HFF-Myc (cell line): ENCODE measurements around the gene EPHB4.
"Not testable (repeated sequence)": the region's sequence is repeated elsewhere in the genome, so short reads cannot be mapped to it uniquely, and the experiment has no call there.

Experiments used
- DNase-seq: peaks from one replicate; pipeline ENCODE4 v3.0.0-alpha.2; 2011; ENCODE audit warnings: low read depth; ENCODE audit errors: extremely low read depth
- H3K4me3 ChIP-seq: replicated peaks from 2 replicates; pipeline ENCODE4 v1.5.1; 2011; ENCODE audit warnings: low read depth, mild to moderate bottlenecking, control low read depth, low read length
- TF ChIP-seq, protein P1 (sequence below): IDR thresholded peaks from 2 replicates; pipeline ENCODE4 v1.5.1; 2012; ENCODE audit warnings: mild to moderate bottlenecking, low read depth, low read length, control low read depth; ENCODE audit errors: missing control alignments

The EPHB4 gene

DNA sequence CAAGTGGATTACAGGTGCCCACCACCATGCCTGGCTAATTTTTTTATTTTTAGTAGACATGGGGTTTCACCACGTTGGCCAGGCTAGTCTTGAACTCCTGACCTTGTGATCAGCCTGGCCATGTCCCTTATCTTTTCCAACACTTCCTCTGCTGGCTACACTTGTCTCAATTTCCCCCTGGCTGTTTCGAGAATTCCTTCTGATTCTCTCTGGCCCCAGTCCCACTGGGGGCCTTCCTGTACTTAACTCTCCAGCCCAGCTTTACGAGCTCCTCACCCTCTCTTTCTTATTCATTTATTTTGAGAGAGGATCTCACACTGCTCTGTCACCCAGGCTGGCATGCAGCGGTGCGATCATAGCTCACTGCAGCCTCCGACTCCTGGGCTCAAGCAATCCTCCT lies 8.5 kb downstream of the EPHB4 start:
- DNase-seq, result no peak
- no peak overlapping the region for H3K4me3 ChIP-seq
- TF ChIP-seq, protein P1, sequence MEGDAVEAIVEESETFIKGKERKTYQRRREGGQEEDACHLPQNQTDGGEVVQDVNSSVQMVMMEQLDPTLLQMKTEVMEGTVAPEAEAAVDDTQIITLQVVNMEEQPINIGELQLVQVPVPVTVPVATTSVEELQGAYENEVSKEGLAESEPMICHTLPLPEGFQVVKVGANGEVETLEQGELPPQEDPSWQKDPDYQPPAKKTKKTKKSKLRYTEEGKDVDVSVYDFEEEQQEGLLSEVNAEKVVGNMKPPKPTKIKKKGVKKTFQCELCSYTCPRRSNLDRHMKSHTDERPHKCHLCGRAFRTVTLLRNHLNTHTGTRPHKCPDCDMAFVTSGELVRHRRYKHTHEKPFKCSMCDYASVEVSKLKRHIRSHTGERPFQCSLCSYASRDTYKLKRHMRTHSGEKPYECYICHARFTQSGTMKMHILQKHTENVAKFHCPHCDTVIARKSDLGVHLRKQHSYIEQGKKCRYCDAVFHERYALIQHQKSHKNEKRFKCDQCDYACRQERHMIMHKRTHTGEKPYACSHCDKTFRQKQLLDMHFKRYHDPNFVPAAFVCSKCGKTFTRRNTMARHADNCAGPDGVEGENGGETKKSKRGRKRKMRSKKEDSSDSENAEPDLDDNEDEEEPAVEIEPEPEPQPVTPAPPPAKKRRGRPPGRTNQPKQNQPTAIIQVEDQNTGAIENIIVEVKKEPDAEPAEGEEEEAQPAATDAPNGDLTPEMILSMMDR, result no peak

DNA sequence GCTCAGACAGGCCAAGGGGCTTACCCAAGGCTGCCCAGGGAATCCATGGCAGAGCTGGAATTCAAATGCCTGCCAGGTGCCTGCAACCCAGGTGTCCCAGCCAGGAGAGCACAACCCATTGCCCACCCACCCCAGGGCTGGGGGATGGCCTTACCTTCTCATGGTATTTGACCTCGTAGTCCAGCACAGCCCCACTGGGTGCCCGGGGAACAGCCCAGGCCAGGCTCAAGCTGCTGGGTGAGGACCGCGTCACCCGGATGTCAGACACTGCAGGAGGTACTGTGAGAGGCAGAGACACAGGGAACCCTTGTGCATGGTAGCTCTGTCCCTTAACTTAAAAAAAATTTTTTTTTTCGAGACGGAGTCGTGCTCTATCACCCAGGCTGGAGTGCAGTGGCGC lies 9.0 kb downstream of the EPHB4 start:
- TF ChIP-seq, protein P1, result no peak
- H3K4me3 ChIP-seq, result no peak overlapping the region
- DNase-seq, result no peak

DNA sequence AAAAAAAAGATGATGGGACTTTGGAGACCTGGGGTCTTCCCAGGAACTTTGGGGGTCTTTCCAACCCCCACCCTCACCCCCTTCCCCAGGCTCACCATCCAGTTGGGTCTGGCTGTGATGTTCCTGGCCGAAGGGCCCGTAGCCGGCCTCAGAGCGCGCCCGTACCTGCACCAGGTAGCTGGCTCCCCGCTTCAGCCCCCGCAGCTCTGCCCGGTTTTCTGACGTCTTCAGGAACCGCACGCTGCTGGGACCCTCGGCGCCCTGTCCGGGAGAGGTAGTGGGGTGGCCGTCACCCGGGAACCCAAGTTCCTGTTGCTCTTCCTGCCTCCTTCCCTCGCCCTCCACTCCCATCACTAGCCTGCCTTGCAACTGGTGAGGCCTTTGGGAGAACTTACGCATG lies 10.2 kb downstream of the EPHB4 start:
- no peak overlapping the region for H3K4me3 ChIP-seq
- no peak for DNase-seq
- TF ChIP-seq, protein P1, result no peak

GRCh38 chr7:100816515-100816914 lies 10.8 kb downstream of the EPHB4 start:
- not testable (repeated sequence) for DNase-seq, H3K4me3 ChIP-seq

GRCh38 chr7:100812729-100813128 lies 14.6 kb downstream of the EPHB4 start:
- TF ChIP-seq, protein P1, result no peak
- no peak for DNase-seq
- no peak overlapping the region for H3K4me3 ChIP-seq

DNA sequence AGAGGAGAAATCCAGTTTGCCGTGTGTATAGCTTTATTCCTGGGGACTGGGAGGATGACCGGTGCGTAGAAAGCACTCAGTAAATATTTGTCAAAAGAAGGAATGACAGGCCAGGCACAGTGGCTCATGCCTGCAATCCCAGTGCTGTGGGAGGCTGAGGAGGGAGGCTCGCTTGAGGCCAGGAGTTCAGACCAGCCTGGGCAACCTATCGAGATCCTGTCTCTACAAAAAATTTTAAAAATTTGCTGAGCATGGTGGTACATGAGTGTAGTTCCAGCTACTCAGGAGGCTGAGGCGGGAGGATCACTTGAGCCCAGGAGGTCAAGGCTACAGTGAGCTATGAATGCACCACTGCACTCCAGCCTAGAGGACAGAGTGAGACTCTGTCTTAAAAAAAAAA lies 15.8 kb downstream of the EPHB4 start:
- H3K4me3 ChIP-seq, result no peak overlapping the region
- TF ChIP-seq, protein P1, result no peak
- no peak for DNase-seq

GRCh38 chr7:100808354-100808875 lies 18.9 kb downstream of the EPHB4 start:
- TF ChIP-seq, protein P1, result no peak
- H3K4me3 ChIP-seq, result no peak overlapping the region
- no peak for DNase-seq

- not testable (repeated sequence) for DNase-seq
These were observed 20.4 kb downstream of the EPHB4 start for GRCh38 chr7:100806883-100807282.

More at GRCh38 chr7:100806883-100807282, 20.4 kb downstream of the EPHB4 start:
- H3K4me3 ChIP-seq, result not testable (repeated sequence)
